ENCODE measurements around the gene SPAG5. TPM values are rescaled to one million over a fixed set of nuclear protein-coding genes. Genes with fewer than 3 reads are reported as not detected.

SPAG5 gene
- total RNA-seq, 3 donors from 2014 or later (not counting 1 experiment from before 2014, with no cell fraction given): 18.0 to 19.6 (median 19.3) TPM

- no peak for ATAC-seq
- TF ChIP-seq CTCF (IDR thresholded peaks at IDR 0.05): peak; percentile 50
- Histone ChIP-seq H3K9me3 (ENCODE audit: control insufficient read depth, insufficient read depth, low read length) (no peaks in the 10 kb centered on the region), H3K27me3 (ENCODE audit: control insufficient read depth, insufficient read depth, low read length) (no peaks in the 10 kb centered on the region), H3K27ac (ENCODE audit: low read length) (peak overlapping the region; percentile 88), H3K4me3 (ENCODE audit: low read length) (no peak overlapping the region), H3K36me3 (ENCODE audit: control insufficient read depth, insufficient read depth, low read length) (peaks cover 15% of the 10 kb centered on the region), H3K4me1 (ENCODE audit: control insufficient read depth, insufficient read depth, low read length) (peaks cover 57% of the 10 kb centered on the region)
- H3K4me3 Mint-ChIP-seq: peak overlapping the region; percentile 76
- WGBS (ENCODE audit: insufficient coverage): 96% methylated on average over 6 of the region's 6 CpGs
- H3K27me3 Mint-ChIP-seq (ENCODE audit: low read depth in 2 of 2): no peaks in the 10 kb centered on the region
- DNase-seq: no peak
- intact Hi-C loops (cut with micrococcal nuclease): loop anchor here (2.0 kb wide), 1 partner anchor 22 kb away; the partner anchor contains the start of gene PIGS
- H3K4me1 Mint-ChIP-seq: peaks cover 41 to 59% of the 10 kb centered on the region in 2 donors
- H3K36me3 Mint-ChIP-seq: no peaks in the 10 kb centered on the region
- peak overlapping the region; percentile 87 to 93 for H3K27ac Mint-ChIP-seq
- no peaks in the 10 kb centered on the region for H3K9me3 Mint-ChIP-seq
These were observed 50.3 kb downstream of the SPAG5 start for GRCh38 chr17:28548417-28549130.

- Histone ChIP-seq H3K27ac (ENCODE audit: low read length) (peak overlapping the region; percentile 88), H3K27me3 (ENCODE audit: control insufficient read depth, insufficient read depth, low read length) (no peaks in the 10 kb centered on the region), H3K36me3 (ENCODE audit: control insufficient read depth, insufficient read depth, low read length) (peaks cover 10% of the 10 kb centered on the region), H3K4me3 (ENCODE audit: low read length) (no peak overlapping the region), H3K9me3 (ENCODE audit: control insufficient read depth, insufficient read depth, low read length) (no peaks in the 10 kb centered on the region), H3K4me1 (ENCODE audit: control insufficient read depth, insufficient read depth, low read length) (peaks cover 54% of the 10 kb centered on the region)
- H3K27me3 Mint-ChIP-seq (ENCODE audit: low read depth in 2 of 2): no peaks in the 10 kb centered on the region
- intact Hi-C loops (cut with micrococcal nuclease): loop anchor here (2.0 kb wide), 1 partner anchor 23 kb away; the partner anchor contains the start of gene PIGS
- TF ChIP-seq CTCF (IDR thresholded peaks at IDR 0.05): peak; percentile 77
- no peaks in the 10 kb centered on the region for H3K9me3 Mint-ChIP-seq
- H3K27ac Mint-ChIP-seq: peak overlapping the region; percentile 87 to 93
- WGBS (ENCODE audit: insufficient coverage): 50% methylated on average over 25 of the region's 26 CpGs
- DNase-seq: peak; percentile 63 to 77
- no peaks in the 10 kb centered on the region for H3K36me3 Mint-ChIP-seq
- H3K4me3 Mint-ChIP-seq: peak overlapping the region; percentile 81
- peak; percentile 56 to 71 (median 59) for ATAC-seq
- peaks cover 38 to 52% of the 10 kb centered on the region in 2 donors for H3K4me1 Mint-ChIP-seq
These were observed 51.0 kb downstream of the SPAG5 start for GRCh38 chr17:28547623-28548416.

DNA sequence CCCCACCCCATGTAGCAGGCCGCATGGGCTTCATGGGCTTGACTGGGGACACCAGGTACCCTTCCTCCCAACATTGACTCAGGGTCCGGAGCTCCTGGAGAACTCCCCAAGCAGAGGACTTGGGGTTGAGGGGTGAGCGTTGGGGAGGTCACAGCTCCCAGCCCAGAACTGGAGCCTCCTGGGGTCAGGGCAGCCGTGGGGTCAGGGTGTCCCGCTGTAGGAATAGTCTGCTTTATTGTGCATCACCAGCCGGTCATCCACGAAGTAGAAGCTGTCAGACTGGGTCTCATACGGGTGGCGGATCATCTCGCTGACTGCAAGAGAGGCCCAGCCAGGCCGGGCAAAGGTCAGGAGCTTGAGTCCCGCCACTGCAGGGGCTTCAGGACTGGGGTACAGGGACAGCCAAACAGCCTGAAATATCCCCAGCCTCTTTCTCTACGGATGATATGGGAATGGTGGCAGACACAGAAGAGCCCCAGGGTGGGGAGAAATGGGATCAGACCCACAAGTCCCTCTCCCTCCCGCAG lies 51.7 kb downstream of the SPAG5 start:
- Histone ChIP-seq H3K27me3 (ENCODE audit: control insufficient read depth, insufficient read depth, low read length) (no peaks in the 10 kb centered on the region), H3K27ac (ENCODE audit: low read length) (peak overlapping the region; percentile 88), H3K36me3 (ENCODE audit: control insufficient read depth, insufficient read depth, low read length) (peaks cover 10% of the 10 kb centered on the region), H3K4me1 (ENCODE audit: control insufficient read depth, insufficient read depth, low read length) (peaks cover 51% of the 10 kb centered on the region), H3K4me3 (ENCODE audit: low read length) (no peak overlapping the region), H3K9me3 (ENCODE audit: control insufficient read depth, insufficient read depth, low read length) (no peaks in the 10 kb centered on the region)
- peak overlapping the region; percentile 81 for H3K4me3 Mint-ChIP-seq
- H3K27me3 Mint-ChIP-seq (ENCODE audit: low read depth in 2 of 2): no peaks in the 10 kb centered on the region
- intact Hi-C loops (cut with micrococcal nuclease): no loop called here
- peak overlapping the region; percentile 87 to 93 for H3K27ac Mint-ChIP-seq
- DNase-seq: no peak
- peaks cover 35 to 49% of the 10 kb centered on the region in 2 donors for H3K4me1 Mint-ChIP-seq
- TF ChIP-seq CTCF (IDR thresholded peaks at IDR 0.05): no peak
- no peaks in the 10 kb centered on the region for H3K36me3 Mint-ChIP-seq
- no peaks in the 10 kb centered on the region for H3K9me3 Mint-ChIP-seq
- 94% methylated on average over 12 of the region's 14 CpGs for WGBS (ENCODE audit: insufficient coverage)
- ATAC-seq: no peak
